ENCODE results near the gene ALPL.

ALPL gene

DNA sequence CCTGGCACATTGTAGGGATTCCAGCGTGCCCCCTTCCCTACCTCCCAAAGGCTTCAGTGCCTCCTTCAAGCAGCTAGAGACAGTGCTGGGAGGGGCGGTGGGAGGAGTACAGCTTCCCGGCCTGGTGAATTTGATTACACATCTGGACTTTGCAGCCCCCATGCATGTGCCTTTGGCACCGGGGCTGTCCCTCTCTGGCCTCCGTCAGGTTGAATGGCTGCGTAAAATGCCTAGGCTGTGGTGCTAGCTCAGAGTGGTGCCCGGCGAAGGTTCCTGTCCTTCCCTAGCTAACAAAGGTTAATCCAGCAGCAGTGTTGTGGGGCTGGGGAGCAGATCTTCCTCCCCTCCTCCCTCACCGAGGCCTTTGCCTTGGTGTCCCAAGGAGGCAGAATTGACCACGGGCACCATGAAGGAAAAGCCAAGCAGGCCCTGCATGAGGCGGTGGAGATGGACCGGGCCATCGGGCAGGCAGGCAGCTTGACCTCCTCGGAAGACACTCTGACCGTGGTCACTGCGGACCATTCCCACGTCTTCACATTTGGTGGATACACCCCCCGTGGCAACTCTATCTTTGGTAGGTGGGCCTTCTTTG lies 66.2 kb downstream of the ALPL start:
- no peak for DNase-seq (ENCODE audit: extremely low read depth, low read depth)
- H3K4me3 ChIP-seq (replicated peaks; ENCODE audit: low read depth, low read length), result no peak overlapping the region
- TF ChIP-seq, protein P1, sequence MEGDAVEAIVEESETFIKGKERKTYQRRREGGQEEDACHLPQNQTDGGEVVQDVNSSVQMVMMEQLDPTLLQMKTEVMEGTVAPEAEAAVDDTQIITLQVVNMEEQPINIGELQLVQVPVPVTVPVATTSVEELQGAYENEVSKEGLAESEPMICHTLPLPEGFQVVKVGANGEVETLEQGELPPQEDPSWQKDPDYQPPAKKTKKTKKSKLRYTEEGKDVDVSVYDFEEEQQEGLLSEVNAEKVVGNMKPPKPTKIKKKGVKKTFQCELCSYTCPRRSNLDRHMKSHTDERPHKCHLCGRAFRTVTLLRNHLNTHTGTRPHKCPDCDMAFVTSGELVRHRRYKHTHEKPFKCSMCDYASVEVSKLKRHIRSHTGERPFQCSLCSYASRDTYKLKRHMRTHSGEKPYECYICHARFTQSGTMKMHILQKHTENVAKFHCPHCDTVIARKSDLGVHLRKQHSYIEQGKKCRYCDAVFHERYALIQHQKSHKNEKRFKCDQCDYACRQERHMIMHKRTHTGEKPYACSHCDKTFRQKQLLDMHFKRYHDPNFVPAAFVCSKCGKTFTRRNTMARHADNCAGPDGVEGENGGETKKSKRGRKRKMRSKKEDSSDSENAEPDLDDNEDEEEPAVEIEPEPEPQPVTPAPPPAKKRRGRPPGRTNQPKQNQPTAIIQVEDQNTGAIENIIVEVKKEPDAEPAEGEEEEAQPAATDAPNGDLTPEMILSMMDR (IDR thresholded peaks at IDR 0.05; ENCODE audit: low read depth, low read length, missing control alignments), result no peak

GRCh38 chr1:21576031-21576797 lies 67.0 kb downstream of the ALPL start:
- TF ChIP-seq, protein P1 (IDR thresholded peaks at IDR 0.05; ENCODE audit: low read depth, low read length, missing control alignments), result no peak
- no peak for DNase-seq (ENCODE audit: extremely low read depth, low read depth)
- H3K4me3 ChIP-seq (replicated peaks; ENCODE audit: low read depth, low read length), result no peak overlapping the region

GRCh38 chr1:21576798-21577187 lies 67.6 kb downstream of the ALPL start:
- TF ChIP-seq, protein P1 (IDR thresholded peaks at IDR 0.05; ENCODE audit: low read depth, low read length, missing control alignments), result no peak
- no peak overlapping the region for H3K4me3 ChIP-seq (replicated peaks; ENCODE audit: low read depth, low read length)
- DNase-seq (ENCODE audit: extremely low read depth, low read depth), result no peak

DNA sequence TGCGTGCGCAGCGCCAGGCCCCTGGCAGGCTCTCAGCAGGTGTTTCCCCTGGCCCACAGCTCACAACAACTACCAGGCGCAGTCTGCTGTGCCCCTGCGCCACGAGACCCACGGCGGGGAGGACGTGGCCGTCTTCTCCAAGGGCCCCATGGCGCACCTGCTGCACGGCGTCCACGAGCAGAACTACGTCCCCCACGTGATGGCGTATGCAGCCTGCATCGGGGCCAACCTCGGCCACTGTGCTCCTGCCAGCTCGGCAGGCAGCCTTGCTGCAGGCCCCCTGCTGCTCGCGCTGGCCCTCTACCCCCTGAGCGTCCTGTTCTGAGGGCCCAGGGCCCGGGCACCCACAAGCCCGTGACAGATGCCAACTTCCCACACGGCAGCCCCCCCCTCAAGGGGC lies 68.1 kb downstream of the ALPL start:
- DNase-seq (ENCODE audit: extremely low read depth, low read depth), result no peak
- no peak overlapping the region for H3K4me3 ChIP-seq (replicated peaks; ENCODE audit: low read depth, low read length)
- TF ChIP-seq, protein P1 (IDR thresholded peaks at IDR 0.05; ENCODE audit: low read depth, low read length, missing control alignments), result no peak

DNA sequence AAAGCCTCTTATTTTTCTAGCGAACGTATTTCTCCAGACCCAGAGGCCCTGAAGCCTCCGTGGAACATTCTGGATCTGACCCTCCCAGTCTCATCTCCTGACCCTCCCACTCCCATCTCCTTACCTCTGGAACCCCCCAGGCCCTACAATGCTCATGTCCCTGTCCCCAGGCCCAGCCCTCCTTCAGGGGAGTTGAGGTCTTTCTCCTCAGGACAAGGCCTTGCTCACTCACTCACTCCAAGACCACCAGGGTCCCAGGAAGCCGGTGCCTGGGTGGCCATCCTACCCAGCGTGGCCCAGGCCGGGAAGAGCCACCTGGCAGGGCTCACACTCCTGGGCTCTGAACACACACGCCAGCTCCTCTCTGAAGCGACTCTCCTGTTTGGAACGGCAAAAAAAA lies 68.7 kb downstream of the ALPL start:
- DNase-seq (ENCODE audit: extremely low read depth, low read depth), result no peak
- no peak overlapping the region for H3K4me3 ChIP-seq (replicated peaks; ENCODE audit: low read depth, low read length)
- TF ChIP-seq, protein P1 (IDR thresholded peaks at IDR 0.05; ENCODE audit: low read depth, low read length, missing control alignments), result no peak

DNA sequence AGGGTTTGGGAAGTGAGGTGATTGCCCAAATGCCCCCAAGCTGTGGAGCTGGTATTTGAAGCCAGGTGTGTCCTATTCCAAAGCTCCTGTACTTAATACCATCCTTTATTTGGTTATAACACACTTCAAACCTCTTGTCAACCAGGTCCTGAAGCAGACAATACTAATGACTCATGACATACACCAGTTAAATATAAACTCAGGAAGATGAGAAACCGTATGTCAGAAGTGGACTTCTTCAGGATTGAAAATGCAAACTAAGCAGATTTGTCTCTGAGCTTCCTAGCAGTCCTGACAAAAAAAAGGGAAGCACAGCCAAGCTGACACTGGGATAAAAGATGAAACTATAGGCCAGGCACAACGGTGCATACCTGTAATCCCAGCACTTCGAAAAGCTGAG lies 70.6 kb downstream of the ALPL start:
- TF ChIP-seq, protein P1 (IDR thresholded peaks at IDR 0.05; ENCODE audit: low read depth, low read length, missing control alignments), result no peak
- DNase-seq (ENCODE audit: extremely low read depth, low read depth), result no peak
- no peak overlapping the region for H3K4me3 ChIP-seq (replicated peaks; ENCODE audit: low read depth, low read length)
